AG04450 (cell line): ENCODE measurements around the gene CPNE2. TPM values are rescaled to one million over a fixed set of nuclear protein-coding genes. Genes with fewer than 3 reads are reported as not detected.
A peak's percentile ranks its signal among the peaks of the same experiment; 100 is the strongest.
"Not testable (repeated sequence)": the region's sequence is repeated elsewhere in the genome, so short reads cannot be mapped to it uniquely, and the experiment has no call there.

Experiments
- CTCF ChIA-PET: fragments of 300-600, 350-600 bp; formaldehyde crosslinking; extraction: SDS; loops from one replicate; lab custom pipeline; 2022; ENCODE audit warnings: antibody characterized with exemption, inconsistent platforms; lab: Charles Lee
- POLR2A ChIA-PET: fragments of 350-600 bp; formaldehyde crosslinking; extraction: SDS; loops from one replicate; lab custom pipeline; 2021; ENCODE audit warnings: antibody characterized with exemption, inconsistent platforms; lab: Yijun Ruan, JAX
- DNase-seq: peaks from one replicate; pipeline ENCODE4 v3.0.0-alpha.2; 2011; ENCODE audit warnings: low read depth, low spot score
- H3K27ac ChIP-seq: one replicate; pipeline ENCODE4 v1.5.1; 2012; ENCODE audit warnings: low read depth, low read length, control low read depth
- H3K27me3 ChIP-seq: one replicate; pipeline ENCODE4 v1.6.0; 2012; ENCODE audit warnings: low read length; ENCODE audit not compliant: control insufficient read depth, insufficient read depth
- H3K4me3 ChIP-seq: 2 replicates; pipeline ENCODE4 v1.5.1; 2011; ENCODE audit warnings: mild to moderate bottlenecking, low read depth, low read length, control low read depth
- H3K9me3 ChIP-seq: 2 replicates; pipeline ENCODE4 v1.5.1; 2012; ENCODE audit warnings: low read length; ENCODE audit not compliant: control insufficient read depth, insufficient read depth
- polyA plus RNA-seq: library from polyadenylated mRNA; depleted of rRNA; stranded (reverse); fragments of >200 nt; gene quantifications from 2 replicates; pipeline ENCODE4 v1.2.3, GENCODE V29; 2011
- TF ChIP-seq, protein P1 (sequence below): IDR thresholded peaks from 2 replicates; pipeline ENCODE4 v1.5.1; 2011; ENCODE audit warnings: low read depth, low read length, control low read depth, inconsistent platforms

Gene CPNE2
- polyA plus RNA-seq, 1 experiment: 26.2 TPM

DNA sequence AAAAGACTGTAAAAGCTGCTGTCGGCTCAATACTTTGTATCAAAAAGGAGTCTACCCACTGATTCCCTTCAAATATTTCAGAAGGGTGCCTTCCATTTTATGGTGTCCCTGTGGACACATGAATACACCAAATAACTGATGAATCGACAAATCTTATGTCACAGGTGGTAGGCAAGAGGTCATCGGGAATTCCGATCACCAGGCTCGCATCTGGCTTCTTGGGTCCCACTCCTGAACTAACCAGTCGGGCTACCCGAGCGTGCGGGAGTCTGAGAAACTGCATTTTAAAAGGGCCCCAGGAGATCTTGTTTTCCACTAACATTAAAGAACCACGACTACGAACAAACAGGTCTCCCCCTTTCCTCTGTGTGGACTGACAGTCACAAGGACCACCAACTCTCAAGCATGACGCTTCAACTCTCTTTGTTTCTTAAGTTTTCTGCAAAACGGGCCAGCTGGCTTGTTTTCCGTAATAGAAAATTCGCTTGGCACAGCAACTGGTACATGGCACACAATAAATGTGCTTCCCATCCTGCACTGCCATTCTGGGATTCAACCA, 92.6 kb downstream of the CPNE2 start:
- Histone ChIP-seq H3K4me3 (peak overlapping the region; percentile 90), H3K9me3 (peaks cover 4% of the 10 kb centered on the region; the same call in 1 of the 2 replicates), H3K27ac (peak overlapping the region; percentile 78), H3K27me3 (no peaks in the 10 kb centered on the region)
- TF ChIP-seq, protein P1, sequence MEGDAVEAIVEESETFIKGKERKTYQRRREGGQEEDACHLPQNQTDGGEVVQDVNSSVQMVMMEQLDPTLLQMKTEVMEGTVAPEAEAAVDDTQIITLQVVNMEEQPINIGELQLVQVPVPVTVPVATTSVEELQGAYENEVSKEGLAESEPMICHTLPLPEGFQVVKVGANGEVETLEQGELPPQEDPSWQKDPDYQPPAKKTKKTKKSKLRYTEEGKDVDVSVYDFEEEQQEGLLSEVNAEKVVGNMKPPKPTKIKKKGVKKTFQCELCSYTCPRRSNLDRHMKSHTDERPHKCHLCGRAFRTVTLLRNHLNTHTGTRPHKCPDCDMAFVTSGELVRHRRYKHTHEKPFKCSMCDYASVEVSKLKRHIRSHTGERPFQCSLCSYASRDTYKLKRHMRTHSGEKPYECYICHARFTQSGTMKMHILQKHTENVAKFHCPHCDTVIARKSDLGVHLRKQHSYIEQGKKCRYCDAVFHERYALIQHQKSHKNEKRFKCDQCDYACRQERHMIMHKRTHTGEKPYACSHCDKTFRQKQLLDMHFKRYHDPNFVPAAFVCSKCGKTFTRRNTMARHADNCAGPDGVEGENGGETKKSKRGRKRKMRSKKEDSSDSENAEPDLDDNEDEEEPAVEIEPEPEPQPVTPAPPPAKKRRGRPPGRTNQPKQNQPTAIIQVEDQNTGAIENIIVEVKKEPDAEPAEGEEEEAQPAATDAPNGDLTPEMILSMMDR: no peak
- ChIA-PET POLR2A (interaction anchor here (0.7 to 1.4 kb wide), 3 partner anchors 10 to 390 kb away, joined by 3 to 17 read pairs (median 5); no protein-coding TSS in a partner anchor), CTCF (interaction anchor here (0.9 to 1.3 kb wide), 2 partner anchors 91 to 115 kb away, joined by 4 to 5 read pairs; no protein-coding TSS in a partner anchor)
- no peak for DNase-seq

DNA sequence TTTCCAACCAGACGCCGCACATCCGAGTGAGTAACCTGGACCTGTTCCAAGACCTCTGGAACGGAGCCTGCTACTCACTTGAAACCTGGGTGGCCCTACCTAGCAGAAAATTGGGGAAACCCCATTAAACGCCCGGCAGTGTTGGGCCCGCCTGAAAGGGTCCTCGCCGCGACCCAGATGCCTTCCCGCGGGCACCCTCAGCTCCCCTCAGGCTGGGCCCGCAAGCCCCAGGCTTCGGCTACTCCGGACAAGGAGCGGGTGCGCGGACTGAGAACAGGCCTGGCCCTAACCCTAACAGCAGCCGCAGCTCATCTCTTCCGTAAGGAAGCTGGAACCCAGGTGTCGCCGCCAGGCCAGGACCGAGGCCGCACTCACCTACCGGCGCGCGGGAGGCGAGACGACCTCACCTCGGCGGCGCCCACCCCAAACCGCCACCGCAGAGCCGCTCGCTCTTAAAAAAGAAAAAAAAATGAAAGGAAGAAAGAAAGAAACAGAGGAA, 93.1 kb downstream of the CPNE2 start:
- POLR2A ChIA-PET: interaction anchor here (0.6 to 1.6 kb wide), 12 partner anchors 9 to 390 kb away, joined by 3 to 17 read pairs (median 4); partner anchors contain the start of genes ARL2BP, CIAPIN1, COQ9 and CPNE2
- CTCF ChIA-PET: interaction anchor here (0.7 to 1.3 kb wide), 3 partner anchors 11 to 115 kb away, joined by 3 to 4 read pairs (median 3); no protein-coding TSS in a partner anchor
- TF ChIP-seq, protein P1: no peak
- H3K27ac ChIP-seq: peak overlapping the region; percentile 78
- H3K27me3 ChIP-seq: no peaks in the 10 kb centered on the region
- no peak for DNase-seq
- peaks cover 4% of the 10 kb centered on the region; the same call in 1 of the 2 replicates for H3K9me3 ChIP-seq
- peak overlapping the region; percentile 90 for H3K4me3 ChIP-seq

DNA sequence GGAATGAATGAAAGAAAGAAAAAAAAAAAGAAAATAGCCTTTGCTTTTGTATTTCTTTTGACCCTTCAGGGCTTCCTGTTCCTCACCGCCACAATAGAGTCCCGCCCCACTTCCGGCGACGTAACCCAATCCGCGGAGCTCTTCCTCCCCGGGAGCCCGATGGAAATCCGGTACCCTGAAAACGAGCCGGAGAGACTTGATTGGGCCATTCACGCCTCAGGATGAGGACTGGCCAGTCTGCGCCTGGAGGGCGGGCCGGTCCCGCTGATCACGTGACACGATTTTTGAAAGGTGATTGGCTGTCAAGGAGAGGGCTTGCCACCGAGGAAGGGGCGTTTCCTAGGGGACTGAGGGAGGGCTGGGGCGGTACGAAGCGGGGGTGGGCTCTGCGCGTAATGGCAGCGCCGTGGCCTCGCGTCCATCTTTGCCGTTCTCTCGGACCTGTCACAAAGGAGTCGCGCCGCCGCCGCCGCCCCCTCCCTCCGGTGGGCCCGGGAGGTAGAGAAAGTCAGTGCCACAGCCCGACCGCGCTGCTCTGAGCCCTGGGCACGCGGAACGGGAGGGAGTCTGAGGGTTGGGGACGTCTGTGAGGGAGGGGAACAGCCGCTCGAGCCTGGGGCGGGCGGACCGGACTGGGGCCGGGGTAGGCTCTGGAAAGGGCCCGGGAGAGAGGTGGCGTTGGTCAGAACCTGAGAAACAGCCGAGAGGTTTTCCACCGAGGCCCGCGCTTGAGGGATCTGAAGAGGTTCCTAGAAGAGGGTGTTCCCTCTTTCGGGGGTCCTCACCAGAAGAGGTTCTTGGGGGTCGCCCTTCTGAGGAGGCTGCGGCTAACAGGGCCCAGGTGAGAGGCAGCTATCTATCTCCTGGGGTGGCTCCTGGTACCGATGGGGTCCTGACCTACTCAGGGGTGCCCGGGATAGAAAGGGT, 93.8 kb downstream of the CPNE2 start, which contains the start of the genes PSME3IP1 and RSPRY1:
Gene PSME3IP1, minus strand, starts transcription at position 95 of the 927 bp plus-strand sequence. CDS start 12,185 bp downstream, outside the sequence.
Gene RSPRY1, plus strand, starts transcription at position 385 of the 927 bp plus-strand sequence. CDS start 18,330 bp downstream, outside the sequence.
- no peaks in the 10 kb centered on the region for H3K27me3 ChIP-seq
- peak within 1 kb of the TSS; percentile 95 for H3K4me3 ChIP-seq
- CTCF ChIA-PET: interaction anchor here (0.7 to 1.3 kb wide), 3 partner anchors 12 to 114 kb away, joined by 3 to 4 read pairs (median 3); no protein-coding TSS in a partner anchor
- TF ChIP-seq, protein P1: no peak
- peak; percentile 99 for DNase-seq
- peak within 1 kb of the TSS; percentile 80 for H3K27ac ChIP-seq
- peaks cover 4% of the 10 kb centered on the region; the same call in 1 of the 2 replicates for H3K9me3 ChIP-seq
- POLR2A ChIA-PET: interaction anchor here (0.6 to 1.6 kb wide), 14 partner anchors 8 to 391 kb away, joined by 3 to 17 read pairs (median 3); partner anchors contain the start of genes ARL2BP, CIAPIN1, COQ9 and CPNE2

DNA sequence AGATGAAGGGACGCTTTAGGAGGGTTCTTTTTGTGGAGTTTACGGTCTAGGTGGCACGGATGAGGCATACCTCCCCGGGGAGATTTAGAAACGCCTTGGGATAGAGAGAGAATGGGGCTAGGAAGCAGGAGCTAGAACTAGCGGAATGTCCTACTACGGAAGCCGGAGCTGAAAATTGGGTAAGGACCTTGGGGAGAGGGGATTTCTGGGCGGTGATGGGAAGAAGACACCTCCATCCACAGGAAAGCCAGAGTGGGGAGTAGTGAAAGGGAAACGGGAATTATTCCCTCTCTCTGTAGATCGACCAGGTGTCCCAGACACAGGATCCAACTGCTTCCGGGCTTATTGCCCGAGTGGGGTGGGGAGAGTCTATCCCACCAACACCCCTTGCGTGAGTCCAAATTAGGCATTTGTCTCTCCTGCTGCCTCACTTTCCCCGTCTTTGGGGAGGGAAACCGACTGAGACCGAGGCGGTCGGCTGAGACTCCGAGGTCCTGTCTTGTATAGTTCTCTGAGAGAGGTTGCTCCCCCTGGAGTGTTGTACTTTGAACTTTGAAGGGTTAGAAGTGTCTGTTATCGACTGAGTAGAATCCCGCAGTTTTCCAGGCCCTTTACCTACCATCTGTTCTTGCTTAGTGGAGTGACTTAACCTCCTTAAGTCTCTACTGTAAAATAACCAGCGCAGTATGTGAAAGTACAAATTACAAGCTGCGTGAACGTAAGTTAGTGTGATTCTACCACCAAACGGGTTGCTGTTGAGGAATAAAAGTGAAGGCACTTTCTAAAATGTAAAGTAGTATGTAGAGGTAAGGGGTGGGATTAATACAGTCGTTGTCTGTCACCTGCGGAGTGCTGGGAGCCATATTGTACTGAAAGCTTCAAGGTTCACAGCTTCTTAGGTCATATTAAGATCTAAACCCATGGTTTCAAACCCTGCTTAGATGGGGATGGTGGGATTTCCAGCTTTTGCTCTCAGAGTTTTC, 94.8 kb downstream of the CPNE2 start:
- no peak for DNase-seq
- Histone ChIP-seq H3K9me3 (peaks cover 4% of the 10 kb centered on the region; the same call in 1 of the 2 replicates), H3K27me3 (no peaks in the 10 kb centered on the region), H3K27ac (peak overlapping the region; percentile 80), H3K4me3 (peak overlapping the region; percentile 95)
- TF ChIP-seq, protein P1: no peak
- CTCF ChIA-PET: no interaction called here
- POLR2A ChIA-PET: interaction anchor here (0.6 to 1.6 kb wide), 3 partner anchors 58 to 256 kb away, joined by 3 read pairs; partner anchors contain the start of gene ARL2BP

DNA sequence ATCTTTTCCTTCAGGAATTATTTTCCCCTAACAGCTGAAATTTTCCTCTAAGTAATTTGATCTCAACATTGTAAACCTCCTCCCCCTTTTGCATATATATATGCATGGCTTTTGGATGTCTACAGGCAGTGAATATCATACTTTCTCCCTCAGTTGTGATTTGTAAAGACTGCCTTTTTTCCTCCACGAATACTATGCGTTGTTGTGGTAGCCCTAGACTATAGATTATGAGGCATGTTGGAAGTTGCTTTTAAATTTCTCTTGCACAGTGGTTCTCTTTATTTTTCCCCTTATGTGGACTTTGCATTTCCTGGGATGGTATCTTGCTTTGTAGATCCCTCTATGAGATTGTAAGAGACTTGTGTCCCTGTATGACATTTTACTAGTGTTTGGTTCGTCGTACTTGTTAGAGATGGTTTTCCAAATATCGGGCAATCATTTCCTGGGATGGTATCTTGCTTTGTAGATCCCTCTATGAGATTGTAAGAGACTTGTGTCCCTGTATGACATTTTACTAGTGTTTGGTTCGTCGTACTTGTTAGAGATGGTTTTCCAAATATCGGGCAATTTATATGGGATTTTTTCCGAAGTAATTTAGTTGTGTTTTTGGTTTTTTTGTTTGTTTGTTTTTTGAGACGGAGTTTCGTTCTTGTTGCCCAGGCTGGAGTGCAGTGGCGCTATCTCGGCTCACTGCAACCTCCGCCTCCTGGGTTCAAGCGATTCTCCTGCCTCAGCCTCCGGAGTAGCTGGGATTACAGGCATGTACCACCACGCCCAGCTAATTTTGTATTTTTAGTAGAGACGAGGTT, 95.7 kb downstream of the CPNE2 start:
- peak overlapping the region; percentile 95 for H3K4me3 ChIP-seq
- H3K27me3 ChIP-seq, DNase-seq, H3K27ac ChIP-seq, POLR2A ChIA-PET, H3K9me3 ChIP-seq: not testable (repeated sequence)
- CTCF ChIA-PET: interaction anchor here (0.7 kb wide), 1 partner anchor 19 kb away, joined by 3 read pairs; no protein-coding TSS in a partner anchor
